CD4-positive, alpha-beta memory T cell (primary cell): ENCODE data around the gene SIPA1L3. TPM values are rescaled to one million over a fixed set of nuclear protein-coding genes. Genes with fewer than 3 reads are reported as not detected.
"Not testable (repeated sequence)": the region's sequence is repeated elsewhere in the genome, so short reads cannot be mapped to it uniquely, and the experiment has no call there.

Experiments used
- CTCF ChIA-PET: fragments of 350-600 bp; sonication (Branson Sonifier 250); formaldehyde crosslinking; loops from one replicate; lab custom pipeline; 2021; ENCODE audit warnings: inconsistent platforms; ENCODE audit not compliant: partially characterized antibody; lab: Charles Lee
- POLR2A ChIA-PET: fragments of 350-600 bp; sonication (Branson Sonifier 250); formaldehyde crosslinking; loops from one replicate; lab custom pipeline; 2021; ENCODE audit not compliant: partially characterized antibody; lab: Charles Lee
- DNase-seq, 5 donors: peaks; one replicate each; pipeline versions ENCODE4 v3.0.0 to v3.0.0-alpha.2; 2020 to 2022; ENCODE audit warnings: mixed read lengths in 1 of 5
- H3K27ac ChIP-seq: one replicate; pipeline ENCODE4 v1.7.0; 2013; ENCODE audit warnings: low read depth, low read length
- H3K27me3 ChIP-seq: 2 replicates; pipeline ENCODE4 v1.7.0; 2013; ENCODE audit warnings: mild to moderate bottlenecking, low read length, moderate library complexity; ENCODE audit not compliant: insufficient read depth
- H3K36me3 ChIP-seq: 2 replicates; pipeline ENCODE4 v1.7.0; 2013; ENCODE audit warnings: mild to moderate bottlenecking, low read length, moderate library complexity; ENCODE audit not compliant: insufficient read depth
- H3K4me1 ChIP-seq: 2 replicates; pipeline ENCODE4 v1.7.0; 2013; ENCODE audit warnings: mild to moderate bottlenecking, low read length, moderate library complexity; ENCODE audit not compliant: insufficient read depth
- H3K4me3 ChIP-seq, 2 donors: one replicate each; pipeline ENCODE4 v1.7.0; 2013; ENCODE audit warnings: low read length in 2 of 2, mild to moderate bottlenecking in 1 of 2
- H3K9me3 ChIP-seq, 2 donors: one replicate each; pipeline ENCODE4 v1.7.0; 2013; ENCODE audit warnings: low read length in 2 of 2, control low read depth in 1 of 2; ENCODE audit not compliant: control insufficient read depth in 1 of 2
- H3K27ac Mint-ChIP-seq, 7 donors: one replicate each; pipeline ENCODE4 v1.8.0; 2020 to 2021; ENCODE audit warnings: mixed read lengths in 7 of 7, mild to moderate bottlenecking in 6 of 7, inconsistent platforms in 3 of 7, moderate library complexity in 3 of 7
- H3K27me3 Mint-ChIP-seq, 2 donors: one replicate each; pipeline ENCODE4 v1.8.0; 2020 to 2021; ENCODE audit warnings: mixed read lengths in 2 of 2
- H3K36me3 Mint-ChIP-seq, 2 donors: one replicate each; pipeline ENCODE4 v1.8.0; 2020 to 2021; ENCODE audit warnings: mixed read lengths in 2 of 2, inconsistent platforms in 1 of 2, mild to moderate bottlenecking in 1 of 2
- H3K4me1 Mint-ChIP-seq, 4 donors: one replicate each; pipeline ENCODE4 v1.8.0; 2020 to 2021; ENCODE audit warnings: mixed read lengths in 4 of 4, mild to moderate bottlenecking in 1 of 4
- H3K4me3 Mint-ChIP-seq, 8 donors: one replicate each; pipeline ENCODE4 v1.8.0; 2020 to 2021; ENCODE audit warnings: mixed read lengths in 8 of 8, mild to moderate bottlenecking in 7 of 8, moderate library complexity in 6 of 8, inconsistent platforms in 3 of 8
- H3K9me3 Mint-ChIP-seq, 8 donors: one replicate each; pipeline ENCODE4 v1.8.0; 2020 to 2021; ENCODE audit warnings: mixed read lengths in 8 of 8, mild to moderate bottlenecking in 5 of 8, inconsistent platforms in 3 of 8, moderate library complexity in 1 of 8
- intact Hi-C: fragments of 100-400 bp; cut with micrococcal nuclease; formaldehyde crosslinking; loops from one replicate; pipeline ENCODE4 v1.15.1; 2023
- polyA plus RNA-seq, 2 donors: library from polyadenylated mRNA; unstranded; fragments of 300-500 nt; fragmentation: Illumina TruSeq; gene quantifications; one replicate each; pipeline ENCODE4 v1.2.3, GENCODE V29; 2021
- total RNA-seq, 2 experiments: library from RNA; stranded (reverse); gene quantifications; one replicate each; pipeline ENCODE4 v1.2.3, GENCODE V29; 2021

The SIPA1L3 gene
- total and polyA plus RNA-seq, 4 experiments from 2014 or later = 0.39 to 35.0 (median 17.8) TPM

GRCh38 chr19:38062959-38063761, 156.2 kb downstream of the SIPA1L3 start:
- Histone ChIP-seq H3K27me3 (no peaks in the 10 kb centered on the region), H3K36me3 (no peaks in the 10 kb centered on the region), H3K4me3 (no peak overlapping the region), H3K4me1 (no peaks in the 10 kb centered on the region), H3K27ac (no peak overlapping the region), H3K9me3 (no peaks in the 10 kb centered on the region)
- ChIA-PET POLR2A (no interaction called here), CTCF (no interaction called here)
- no peaks in the 10 kb centered on the region for H3K36me3 Mint-ChIP-seq
- H3K9me3 Mint-ChIP-seq = no peaks in the 10 kb centered on the region
- H3K27me3 Mint-ChIP-seq = no peaks in the 10 kb centered on the region
- H3K27ac Mint-ChIP-seq = no peak overlapping the region
- no peak overlapping the region for H3K4me3 Mint-ChIP-seq
- intact Hi-C loops = no loop called here
- DNase-seq = no peak
- peaks cover 0 to 13% (median 7%) of the 10 kb centered on the region in 4 donors for H3K4me1 Mint-ChIP-seq

- POLR2A ChIA-PET = no interaction called here
- Mint-ChIP-seq H3K9me3 (no peaks in the 10 kb centered on the region), H3K27me3 (no peaks in the 10 kb centered on the region), H3K4me1 (peaks cover 2 to 7% (median 5%) of the 10 kb centered on the region in 4 donors), H3K36me3 (no peaks in the 10 kb centered on the region), H3K4me3 (no peak overlapping the region), H3K27ac (no peak overlapping the region)
- intact Hi-C loops = no loop called here
- Histone ChIP-seq H3K4me3 (no peak overlapping the region), H3K4me1 (no peaks in the 10 kb centered on the region), H3K27ac (no peak overlapping the region), H3K9me3 (no peaks in the 10 kb centered on the region), H3K27me3 (no peaks in the 10 kb centered on the region), H3K36me3 (no peaks in the 10 kb centered on the region)
- CTCF ChIA-PET = no interaction called here
- DNase-seq = no peak
These were observed 156.9 kb downstream of the SIPA1L3 start for GRCh38 chr19:38063928-38064327.

DNA sequence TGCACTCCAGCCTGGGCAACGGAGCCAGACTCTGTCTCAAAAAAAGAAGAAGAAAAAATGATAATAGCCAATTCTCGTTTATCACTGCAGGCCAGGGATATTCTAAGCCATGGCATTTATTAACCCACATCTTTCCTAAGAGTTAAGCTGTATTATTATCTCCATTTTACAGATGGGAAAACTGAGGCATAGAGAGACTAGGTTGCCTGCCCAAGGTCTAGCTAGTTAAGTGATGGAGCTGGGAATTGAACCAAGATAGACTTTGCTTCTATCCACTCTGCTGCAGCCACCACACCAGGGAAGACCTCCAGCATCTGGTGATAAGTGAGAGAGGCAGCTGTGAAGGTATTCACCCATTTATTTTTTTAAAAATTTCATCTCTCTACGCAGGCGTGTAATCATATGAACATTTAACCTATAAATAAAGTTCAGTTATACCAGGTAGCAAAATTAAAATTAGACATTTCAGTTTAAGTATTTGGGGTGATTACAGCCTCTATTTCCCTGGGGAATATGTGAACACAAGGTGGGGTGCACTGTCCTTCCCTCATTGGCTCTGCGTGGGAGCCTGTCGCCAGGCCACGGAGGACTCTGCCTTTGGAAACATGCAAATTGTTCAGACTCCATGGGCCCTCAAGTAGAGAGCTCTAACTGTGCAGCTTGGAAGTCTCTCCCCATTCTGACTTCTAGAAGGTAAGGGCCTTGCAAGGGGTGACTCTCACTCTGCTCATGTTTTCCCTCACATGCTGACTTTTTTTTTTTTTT, 157.8 kb downstream of the SIPA1L3 start:
- Histone ChIP-seq H3K9me3 (no peaks in the 10 kb centered on the region), H3K27ac (no peak overlapping the region), H3K36me3 (no peaks in the 10 kb centered on the region), H3K27me3 (no peaks in the 10 kb centered on the region), H3K4me1 (no peaks in the 10 kb centered on the region), H3K4me3 (no peak overlapping the region)
- Mint-ChIP-seq H3K9me3 (no peaks in the 10 kb centered on the region), H3K27ac (no peak overlapping the region), H3K4me3 (no peak overlapping the region), H3K36me3 (peaks cover 0 to under 1% of the 10 kb centered on the region in 2 donors), H3K27me3 (no peaks in the 10 kb centered on the region), H3K4me1 (peaks cover 2 to 5% (median 4%) of the 10 kb centered on the region in 4 donors)
- POLR2A ChIA-PET = no interaction called here
- CTCF ChIA-PET = no interaction called here
- no peak for DNase-seq
- intact Hi-C loops = no loop called here

GRCh38 chr19:38065775-38066174, 158.8 kb downstream of the SIPA1L3 start:
- H3K9me3 Mint-ChIP-seq, H3K4me1 ChIP-seq, H3K9me3 ChIP-seq, H3K27ac ChIP-seq, intact Hi-C loops, H3K36me3 ChIP-seq, H3K4me1 Mint-ChIP-seq, H3K36me3 Mint-ChIP-seq, H3K27me3 Mint-ChIP-seq, POLR2A ChIA-PET, H3K27ac Mint-ChIP-seq, H3K4me3 Mint-ChIP-seq, CTCF ChIA-PET, H3K27me3 ChIP-seq, H3K4me3 ChIP-seq, DNase-seq: not testable (repeated sequence)

DNA sequence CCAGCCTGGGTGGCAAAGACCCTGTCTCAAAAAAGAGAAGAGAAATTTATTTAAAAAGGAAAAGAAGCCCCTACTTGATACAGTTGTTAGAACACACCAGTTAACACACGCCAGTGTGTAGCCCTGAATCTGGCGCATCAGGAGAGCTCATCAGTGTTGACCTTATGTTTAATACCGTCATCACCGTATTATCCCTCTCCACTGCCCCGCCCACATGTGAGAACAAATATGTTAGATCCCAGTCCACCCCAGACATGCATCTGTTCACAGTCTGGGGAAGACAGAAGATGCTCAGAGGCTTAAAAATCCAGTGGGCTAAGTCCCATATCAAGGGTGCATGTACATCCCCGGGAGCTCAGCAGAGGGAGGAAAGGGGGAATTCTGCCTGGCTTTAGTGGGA, 161.8 kb downstream of the SIPA1L3 start:
- H3K4me3 Mint-ChIP-seq = no peak overlapping the region
- H3K4me3 ChIP-seq = no peak overlapping the region
- peaks cover 0 to 4% (median 0%) of the 10 kb centered on the region in 4 donors for H3K4me1 Mint-ChIP-seq
- no peaks in the 10 kb centered on the region for H3K4me1 ChIP-seq
- peak overlapping the region in 1 of 7 donors; percentile 47 for H3K27ac Mint-ChIP-seq
- no peaks in the 10 kb centered on the region for H3K27me3 Mint-ChIP-seq
- ChIA-PET POLR2A (no interaction called here), CTCF (no interaction called here)
- H3K9me3 Mint-ChIP-seq = no peaks in the 10 kb centered on the region
- H3K36me3 ChIP-seq = no peaks in the 10 kb centered on the region
- DNase-seq = no peak
- intact Hi-C loops = no loop called here
- no peaks in the 10 kb centered on the region for H3K27me3 ChIP-seq
- no peak overlapping the region for H3K27ac ChIP-seq
- H3K36me3 Mint-ChIP-seq = peaks cover under 1 to 16% of the 10 kb centered on the region in 2 donors
- no peaks in the 10 kb centered on the region for H3K9me3 ChIP-seq

DNA sequence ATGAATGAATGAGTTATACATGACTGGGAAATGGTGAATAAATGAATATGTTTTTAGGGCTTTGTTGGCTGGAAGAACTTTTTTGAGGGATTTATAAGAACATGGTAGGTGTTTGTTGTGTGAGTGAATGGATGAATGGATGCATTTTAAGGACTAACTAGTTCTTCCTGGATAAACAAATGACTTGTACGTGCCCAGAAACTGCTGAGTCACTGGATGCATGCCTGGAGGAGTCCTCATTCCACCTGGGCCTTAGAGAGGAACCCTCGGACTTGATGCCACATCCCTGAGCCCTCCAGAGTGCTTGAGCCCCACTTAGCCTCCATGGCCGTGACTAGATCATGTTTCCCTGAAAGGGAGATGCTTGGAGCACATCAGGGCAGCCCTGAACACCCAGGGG, 163.6 kb downstream of the SIPA1L3 start:
- POLR2A ChIA-PET = no interaction called here
- H3K36me3 ChIP-seq = no peaks in the 10 kb centered on the region
- DNase-seq = no peak
- Mint-ChIP-seq H3K4me3 (no peak overlapping the region), H3K9me3 (no peaks in the 10 kb centered on the region), H3K4me1 (peaks cover 0 to 4% (median 0%) of the 10 kb centered on the region in 4 donors), H3K36me3 (peaks cover 2 to 16% of the 10 kb centered on the region in 2 donors), H3K27ac (peak overlapping the region in 1 of 7 donors; percentile 53), H3K27me3 (no peaks in the 10 kb centered on the region)
- no peak overlapping the region for H3K27ac ChIP-seq
- H3K4me1 ChIP-seq = no peaks in the 10 kb centered on the region
- intact Hi-C loops = no loop called here
- CTCF ChIA-PET = no interaction called here
- H3K27me3 ChIP-seq = no peaks in the 10 kb centered on the region
- no peaks in the 10 kb centered on the region for H3K9me3 ChIP-seq
- no peak overlapping the region for H3K4me3 ChIP-seq

- intact Hi-C loops, H3K4me3 Mint-ChIP-seq, H3K9me3 ChIP-seq, CTCF ChIA-PET, H3K9me3 Mint-ChIP-seq, H3K27ac Mint-ChIP-seq, H3K27ac ChIP-seq, H3K4me1 ChIP-seq, H3K4me3 ChIP-seq, H3K36me3 ChIP-seq, POLR2A ChIA-PET, H3K27me3 ChIP-seq, DNase-seq, H3K4me1 Mint-ChIP-seq, H3K27me3 Mint-ChIP-seq: not testable (repeated sequence)
- peaks cover 2 to 16% of the 10 kb centered on the region in 2 donors for H3K36me3 Mint-ChIP-seq
These were observed 164.0 kb downstream of the SIPA1L3 start for GRCh38 chr19:38071054-38071453.
